Measurements from ENCODE around the gene REEP1. TPM values are rescaled to one million over a fixed set of nuclear protein-coding genes. Genes with fewer than 3 reads are reported as not detected.

REEP1 gene
- total RNA-seq, 2 experiments from 2014 or later: not detected

GRCh38 chr2:86189782-86190416 lies 147.5 kb downstream of the REEP1 start:
- no peaks in the 10 kb centered on the region for H3K9me3 ChIP-seq (ENCODE audit: low read length)
- DNase-seq (ENCODE audit: low spot score): no peak
- no peak overlapping the region for H3K4me3 ChIP-seq (ENCODE audit: low read depth, low read length, poor library complexity, severe bottlenecking)
- no peak for TF ChIP-seq CTCF (conservative IDR thresholded peaks at IDR 0.05; ENCODE audit: low read length)
- no peak for TF ChIP-seq EZH2phosphoT487 (IDR thresholded peaks at IDR 0.05; ENCODE audit: borderline replicate concordance, low read depth, low read length)
- H3K9me2 ChIP-seq (ENCODE audit: insufficient read depth, low read length): no peaks in the 10 kb centered on the region
- peaks cover 99% of the 10 kb centered on the region for H3K79me2 ChIP-seq (ENCODE audit: insufficient read depth, low read depth, low read length)
- no peak overlapping the region for H3K4me2 ChIP-seq (ENCODE audit: low read length)
- CTCF ChIA-PET (ENCODE audit: unreplicated experiment): no interaction called here
- peaks cover 50% of the 10 kb centered on the region for H3K4me1 ChIP-seq (ENCODE audit: insufficient read depth, low read length, poor library complexity, severe bottlenecking)
- peaks cover 69% of the 10 kb centered on the region for H3K36me3 ChIP-seq (ENCODE audit: insufficient read depth, low read length)
- no peak overlapping the region for H2AFZ ChIP-seq (ENCODE audit: low read length)
- intact Hi-C loops (cut with micrococcal nuclease; ENCODE audit: unreplicated experiment): loop anchor here (5.0 kb wide), 1 partner anchor 153 kb away; no protein-coding TSS in a partner anchor
- POLR2A ChIA-PET: interaction anchor here (0.7 to 0.9 kb wide), 3 partner anchors 7 to 40 kb away, joined by 3 read pairs; no protein-coding TSS in a partner anchor
- H3K27ac ChIP-seq (ENCODE audit: low read depth, low read length, poor library complexity, severe bottlenecking): no peak overlapping the region
- no TSS peak for BruUV-seq (replicated peaks)
- H4K20me1 ChIP-seq (ENCODE audit: insufficient read depth, low read length): peaks cover 42% of the 10 kb centered on the region

- H3K79me2 ChIP-seq (ENCODE audit: insufficient read depth, low read depth, low read length): peaks cover 100% of the 10 kb centered on the region
- intact Hi-C loops (cut with micrococcal nuclease; ENCODE audit: unreplicated experiment): loop anchor here (5.0 kb wide), 1 partner anchor 149 kb away; no protein-coding TSS in a partner anchor
- no peaks in the 10 kb centered on the region for H3K9me2 ChIP-seq (ENCODE audit: insufficient read depth, low read length)
- no peak for TF ChIP-seq CTCF (conservative IDR thresholded peaks at IDR 0.05; ENCODE audit: low read length)
- no peak for TF ChIP-seq EZH2phosphoT487 (IDR thresholded peaks at IDR 0.05; ENCODE audit: borderline replicate concordance, low read depth, low read length)
- peak overlapping the region; percentile 68 for H3K4me2 ChIP-seq (ENCODE audit: low read length)
- no peak overlapping the region for H2AFZ ChIP-seq (ENCODE audit: low read length)
- DNase-seq (ENCODE audit: low spot score): peak; percentile 27
- peaks cover 38% of the 10 kb centered on the region for H4K20me1 ChIP-seq (ENCODE audit: insufficient read depth, low read length)
- CTCF ChIA-PET (ENCODE audit: unreplicated experiment): interaction anchor here (1.0 kb wide), 1 partner anchor 10 kb away, joined by 3 read pairs; no protein-coding TSS in a partner anchor
- peaks cover 72% of the 10 kb centered on the region for H3K36me3 ChIP-seq (ENCODE audit: insufficient read depth, low read length)
- peak overlapping the region; percentile 65 for H3K27ac ChIP-seq (ENCODE audit: low read depth, low read length, poor library complexity, severe bottlenecking)
- POLR2A ChIA-PET: interaction anchor here (0.6 to 3.8 kb wide), 5 partner anchors 9 to 260 kb away, joined by 3 to 26 read pairs (median 6); partner anchors contain the start of gene IMMT
- peak overlapping the region; percentile 13 for H3K4me3 ChIP-seq (ENCODE audit: low read depth, low read length, poor library complexity, severe bottlenecking)
- BruUV-seq (replicated peaks): no TSS peak
- H3K9me3 ChIP-seq (ENCODE audit: low read length): no peaks in the 10 kb centered on the region
- H3K4me1 ChIP-seq (ENCODE audit: insufficient read depth, low read length, poor library complexity, severe bottlenecking): peaks cover 37% of the 10 kb centered on the region
These were observed 151.0 kb downstream of the REEP1 start for GRCh38 chr2:86186431-86186830.
